NB4 (cell line): ENCODE data around the gene SET.

Experiments used
- DNase-seq: peaks from one replicate; pipeline ENCODE4 v3.0.0; 2010; ENCODE audit warnings: low read depth
- H3K4me3 ChIP-seq: one replicate; pipeline ENCODE4 v1.5.1; 2011; ENCODE audit warnings: mild to moderate bottlenecking, low read depth, low read length, moderate library complexity
- MAX ChIP-seq: IDR thresholded peaks from 2 replicates; pipeline ENCODE4 v1.6.1; 2011; ENCODE audit warnings: low read depth, low read length
- MYC ChIP-seq: IDR thresholded peaks from 2 replicates; pipeline ENCODE4 v1.6.1; 2011; ENCODE audit warnings: low read depth, low read length
- POLR2A ChIP-seq: IDR thresholded peaks from 2 replicates; pipeline ENCODE4 v1.6.1; 2011; ENCODE audit warnings: mild to moderate bottlenecking; ENCODE audit not compliant: insufficient read length; ENCODE audit errors: extremely low read depth
- TF ChIP-seq, protein P1 (sequence below): IDR thresholded peaks from one replicate; pipeline ENCODE4 v1.5.1; 2012; ENCODE audit warnings: low read depth, low read length

The SET gene

GRCh38 chr9:128707446-128707845 lies 18.4 kb downstream of the SET start:
- no peak for TF ChIP-seq POLR2A
- TF ChIP-seq MAX = no peak
- no peak for TF ChIP-seq MYC
- TF ChIP-seq, protein P1, sequence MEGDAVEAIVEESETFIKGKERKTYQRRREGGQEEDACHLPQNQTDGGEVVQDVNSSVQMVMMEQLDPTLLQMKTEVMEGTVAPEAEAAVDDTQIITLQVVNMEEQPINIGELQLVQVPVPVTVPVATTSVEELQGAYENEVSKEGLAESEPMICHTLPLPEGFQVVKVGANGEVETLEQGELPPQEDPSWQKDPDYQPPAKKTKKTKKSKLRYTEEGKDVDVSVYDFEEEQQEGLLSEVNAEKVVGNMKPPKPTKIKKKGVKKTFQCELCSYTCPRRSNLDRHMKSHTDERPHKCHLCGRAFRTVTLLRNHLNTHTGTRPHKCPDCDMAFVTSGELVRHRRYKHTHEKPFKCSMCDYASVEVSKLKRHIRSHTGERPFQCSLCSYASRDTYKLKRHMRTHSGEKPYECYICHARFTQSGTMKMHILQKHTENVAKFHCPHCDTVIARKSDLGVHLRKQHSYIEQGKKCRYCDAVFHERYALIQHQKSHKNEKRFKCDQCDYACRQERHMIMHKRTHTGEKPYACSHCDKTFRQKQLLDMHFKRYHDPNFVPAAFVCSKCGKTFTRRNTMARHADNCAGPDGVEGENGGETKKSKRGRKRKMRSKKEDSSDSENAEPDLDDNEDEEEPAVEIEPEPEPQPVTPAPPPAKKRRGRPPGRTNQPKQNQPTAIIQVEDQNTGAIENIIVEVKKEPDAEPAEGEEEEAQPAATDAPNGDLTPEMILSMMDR = no peak
- H3K4me3 ChIP-seq = no peak overlapping the region
- DNase-seq = no peak

DNA sequence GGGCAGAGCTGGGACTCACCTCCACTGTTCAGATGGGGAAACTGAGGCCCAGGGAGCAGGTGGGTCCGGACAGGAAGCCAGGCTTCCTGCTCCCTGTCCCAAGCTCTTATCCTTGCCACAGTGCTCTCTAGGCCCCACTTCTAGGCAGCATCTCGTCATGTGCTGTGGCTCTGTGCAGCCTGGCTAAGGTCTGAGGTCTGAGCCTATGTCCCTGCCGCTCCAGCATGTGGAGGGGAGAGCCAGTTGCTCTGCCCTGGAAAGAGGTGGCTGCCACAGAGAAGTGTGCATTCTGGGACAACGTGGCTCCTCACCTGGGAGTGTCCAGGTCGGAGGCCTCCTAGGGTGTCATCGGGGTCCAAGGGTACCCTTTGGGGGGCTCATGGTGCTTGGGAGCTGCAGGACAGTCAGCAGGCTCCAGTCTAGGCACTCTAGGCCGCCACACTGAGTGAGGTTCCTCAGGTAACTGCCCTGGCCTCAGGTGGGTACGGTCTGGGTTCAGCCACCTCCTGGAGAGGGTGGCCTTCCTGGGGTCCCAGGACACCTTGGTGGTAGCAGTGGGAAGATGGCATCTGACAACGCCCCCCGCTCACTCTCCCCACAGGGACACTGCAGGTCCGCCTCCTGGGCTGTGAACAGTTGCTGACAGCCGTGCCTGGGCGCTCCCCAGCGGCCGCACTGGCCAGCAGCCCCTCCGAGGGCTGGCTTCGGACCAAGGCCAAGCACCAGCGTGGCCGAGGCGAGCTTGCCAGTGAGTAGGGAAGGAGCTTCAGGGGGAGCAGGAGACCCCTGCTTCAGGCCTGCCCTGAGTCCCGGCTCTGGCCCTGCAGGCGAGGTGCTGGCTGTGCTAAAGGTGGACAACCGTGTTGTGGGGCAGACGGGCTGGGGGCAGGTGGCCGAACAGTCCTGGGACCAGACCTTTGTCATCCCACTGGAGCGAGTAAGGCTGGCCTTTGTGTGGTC lies 23.7 kb downstream of the SET start:
- H3K4me3 ChIP-seq = no peak overlapping the region
- TF ChIP-seq, protein P1 = no peak
- TF ChIP-seq MYC (no peak), MAX (no peak), POLR2A (no peak)
- no peak for DNase-seq

GRCh38 chr9:128713411-128713780 lies 24.4 kb downstream of the SET start:
- DNase-seq = no peak
- TF ChIP-seq MYC = no peak
- no peak for TF ChIP-seq MAX
- TF ChIP-seq, protein P1 = no peak
- TF ChIP-seq POLR2A = no peak
- H3K4me3 ChIP-seq = no peak overlapping the region

GRCh38 chr9:128713941-128714573 lies 25.0 kb downstream of the SET start:
- no peak for TF ChIP-seq MYC
- TF ChIP-seq, protein P1 = no peak
- TF ChIP-seq MAX = no peak
- TF ChIP-seq POLR2A = no peak
- H3K4me3 ChIP-seq = no peak overlapping the region
- DNase-seq = no peak

DNA sequence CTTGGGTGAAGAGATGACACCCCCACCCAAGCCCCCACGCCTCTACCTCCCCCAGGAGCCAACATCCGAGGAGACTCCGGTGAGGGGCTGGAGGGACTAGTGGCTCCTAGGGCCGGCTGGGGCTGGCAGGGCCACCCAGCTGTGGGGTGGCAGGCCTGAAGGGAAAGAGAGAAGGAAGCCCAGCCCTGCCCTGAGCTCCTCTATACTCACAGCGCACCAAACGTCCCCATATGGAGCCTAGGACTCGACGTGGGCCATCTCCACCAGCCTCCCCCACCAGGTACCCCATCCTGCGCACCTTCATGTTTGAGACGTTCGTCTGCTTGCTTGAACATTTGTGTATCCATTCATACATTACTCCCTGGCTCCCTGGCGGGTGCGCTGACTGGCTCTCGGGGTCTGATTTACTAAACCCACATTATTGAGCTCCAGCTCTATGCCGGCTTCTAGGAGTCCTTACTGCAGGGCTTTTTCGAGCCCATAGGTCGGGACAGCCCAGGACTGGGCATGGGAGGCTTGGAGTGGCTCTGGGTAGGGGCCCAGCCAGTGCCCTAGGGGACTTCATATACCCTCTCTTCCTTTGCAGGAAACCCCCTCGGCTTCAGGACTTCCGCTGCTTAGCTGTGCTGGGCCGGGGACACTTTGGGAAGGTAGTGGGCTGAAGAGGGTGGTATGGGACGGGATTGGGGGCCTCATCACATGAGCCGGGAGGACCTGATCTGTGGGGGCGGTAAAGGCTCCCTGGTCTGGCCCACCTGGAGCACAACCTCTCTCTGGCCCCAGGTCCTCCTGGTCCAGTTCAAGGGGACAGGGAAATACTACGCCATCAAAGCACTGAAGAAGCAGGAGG lies 25.8 kb downstream of the SET start:
- no peak for DNase-seq
- TF ChIP-seq MAX (no peak), POLR2A (no peak), MYC (no peak)
- TF ChIP-seq, protein P1 = no peak
- no peak overlapping the region for H3K4me3 ChIP-seq
